ENCODE measurements around the gene WDR27.

The WDR27 gene

GRCh38 chr6:169527306-169527705 is 174.5 kb downstream of the WDR27 start:
- no peak for TF ChIP-seq CTCF (IDR thresholded peaks at IDR 0.05; ENCODE audit: borderline replicate concordance, extremely low read depth, low read length, poor library complexity, severe bottlenecking)
- no peak for TF ChIP-seq EZH2 (IDR thresholded peaks at IDR 0.05; ENCODE audit: borderline replicate concordance, low read depth, low read length, severe bottlenecking)
- Histone ChIP-seq H3K79me2 (ENCODE audit: insufficient read depth, low read length) (no peaks in the 10 kb centered on the region), H3K27ac (ENCODE audit: low read length) (no peak overlapping the region), H3K9me3 (ENCODE audit: insufficient read depth, low read length, severe bottlenecking) (no peaks in the 10 kb centered on the region), H3K4me1 (ENCODE audit: insufficient read depth, low read length) (no peaks in the 10 kb centered on the region), H3K36me3 (ENCODE audit: insufficient read depth, low read length) (no peaks in the 10 kb centered on the region), H3K4me2 (ENCODE audit: insufficient read depth, low read length) (no peak overlapping the region), H3K4me3 (ENCODE audit: low read depth in 1 of 2, low read length in 2 of 2) (no peak overlapping the region), H3K9ac (ENCODE audit: low read depth, low read length) (no peak overlapping the region), H2AFZ (ENCODE audit: low read depth, low read length) (no peak overlapping the region), H3K27me3 (ENCODE audit: insufficient read depth, low read length, poor library complexity) (no peaks in the 10 kb centered on the region), H4K20me1 (ENCODE audit: insufficient read depth, low read length) (no peaks in the 10 kb centered on the region)
- no peak for DNase-seq
- ATAC-seq (ENCODE audit: insufficient read depth, low read depth), result no peak

GRCh38 chr6:169521825-169522224 is 180.0 kb downstream of the WDR27 start:
- H3K4me2 ChIP-seq (ENCODE audit: insufficient read depth, low read length), result no peak overlapping the region
- DNase-seq (no peak), ATAC-seq (ENCODE audit: insufficient read depth, low read depth) (no peak)
- no peaks in the 10 kb centered on the region for H4K20me1 ChIP-seq (ENCODE audit: insufficient read depth, low read length)
- no peak overlapping the region for H3K4me3 ChIP-seq (ENCODE audit: low read depth in 1 of 2, low read length in 2 of 2)
- H3K36me3 ChIP-seq (ENCODE audit: insufficient read depth, low read length), result no peaks in the 10 kb centered on the region
- H3K9me3 ChIP-seq (ENCODE audit: insufficient read depth, low read length, severe bottlenecking), result peaks cover 10% of the 10 kb centered on the region
- no peaks in the 10 kb centered on the region for H3K79me2 ChIP-seq (ENCODE audit: insufficient read depth, low read length)
- TF ChIP-seq CTCF (IDR thresholded peaks at IDR 0.05; ENCODE audit: borderline replicate concordance, extremely low read depth, low read length, poor library complexity, severe bottlenecking), result no peak
- no peak overlapping the region for H3K9ac ChIP-seq (ENCODE audit: low read depth, low read length)
- no peaks in the 10 kb centered on the region for H3K27me3 ChIP-seq (ENCODE audit: insufficient read depth, low read length, poor library complexity)
- no peak overlapping the region for H2AFZ ChIP-seq (ENCODE audit: low read depth, low read length)
- no peaks in the 10 kb centered on the region for H3K4me1 ChIP-seq (ENCODE audit: insufficient read depth, low read length)
- no peak overlapping the region for H3K27ac ChIP-seq (ENCODE audit: low read length)

- no peak for ATAC-seq (ENCODE audit: insufficient read depth, low read depth)
- Histone ChIP-seq H3K36me3 (ENCODE audit: insufficient read depth, low read length) (no peaks in the 10 kb centered on the region), H4K20me1 (ENCODE audit: insufficient read depth, low read length) (no peaks in the 10 kb centered on the region), H3K9ac (ENCODE audit: low read depth, low read length) (no peak overlapping the region), H3K9me3 (ENCODE audit: insufficient read depth, low read length, severe bottlenecking) (peaks cover 10% of the 10 kb centered on the region), H3K27me3 (ENCODE audit: insufficient read depth, low read length, poor library complexity) (no peaks in the 10 kb centered on the region), H3K79me2 (ENCODE audit: insufficient read depth, low read length) (no peaks in the 10 kb centered on the region), H3K4me2 (ENCODE audit: insufficient read depth, low read length) (no peak overlapping the region), H3K4me3 (ENCODE audit: low read depth in 1 of 2, low read length in 2 of 2) (no peak overlapping the region), H3K4me1 (ENCODE audit: insufficient read depth, low read length) (no peaks in the 10 kb centered on the region), H3K27ac (ENCODE audit: low read length) (no peak overlapping the region), H2AFZ (ENCODE audit: low read depth, low read length) (no peak overlapping the region)
- TF ChIP-seq CTCF (IDR thresholded peaks at IDR 0.05; ENCODE audit: borderline replicate concordance, extremely low read depth, low read length, poor library complexity, severe bottlenecking) (no peak), EZH2 (IDR thresholded peaks at IDR 0.05; ENCODE audit: borderline replicate concordance, low read depth, low read length, severe bottlenecking) (no peak)
- no peak for DNase-seq
These were observed 181.7 kb downstream of the WDR27 start for GRCh38 chr6:169520104-169520503.

- no peaks in the 10 kb centered on the region for H3K36me3 ChIP-seq (ENCODE audit: insufficient read depth, low read length)
- H3K27ac ChIP-seq (ENCODE audit: low read length), result no peak overlapping the region
- H3K9me3 ChIP-seq (ENCODE audit: insufficient read depth, low read length, severe bottlenecking), result peaks cover 10% of the 10 kb centered on the region
- H3K9ac ChIP-seq (ENCODE audit: low read depth, low read length), result no peak overlapping the region
- TF ChIP-seq EZH2 (IDR thresholded peaks at IDR 0.05; ENCODE audit: borderline replicate concordance, low read depth, low read length, severe bottlenecking) (no peak), CTCF (IDR thresholded peaks at IDR 0.05; ENCODE audit: borderline replicate concordance, extremely low read depth, low read length, poor library complexity, severe bottlenecking) (no peak)
- no peak overlapping the region for H3K4me3 ChIP-seq (ENCODE audit: low read depth in 1 of 2, low read length in 2 of 2)
- DNase-seq (no peak), ATAC-seq (ENCODE audit: insufficient read depth, low read depth) (no peak)
- H3K4me2 ChIP-seq (ENCODE audit: insufficient read depth, low read length), result no peak overlapping the region
- H2AFZ ChIP-seq (ENCODE audit: low read depth, low read length), result no peak overlapping the region
- H3K4me1 ChIP-seq (ENCODE audit: insufficient read depth, low read length), result no peaks in the 10 kb centered on the region
- H4K20me1 ChIP-seq (ENCODE audit: insufficient read depth, low read length), result no peaks in the 10 kb centered on the region
- H3K27me3 ChIP-seq (ENCODE audit: insufficient read depth, low read length, poor library complexity), result no peaks in the 10 kb centered on the region
- no peaks in the 10 kb centered on the region for H3K79me2 ChIP-seq (ENCODE audit: insufficient read depth, low read length)
These were observed 183.4 kb downstream of the WDR27 start for GRCh38 chr6:169518451-169518850.

All from DND-41 (cell line).